ENCODE data around the gene TNS1.

The TNS1 gene

GRCh38 chr2:217844696-217845095 lies 158.1 kb downstream of the TNS1 start:
- no peak for DNase-seq

GRCh38 chr2:217843324-217843723 lies 159.5 kb downstream of the TNS1 start:
- DNase-seq, result no peak

- no peak for DNase-seq
Measured at GRCh38 chr2:217842017-217842416, 160.8 kb downstream of the TNS1 start.

- no peak for DNase-seq
Measured at GRCh38 chr2:217840522-217840921, 162.3 kb downstream of the TNS1 start.

DNA sequence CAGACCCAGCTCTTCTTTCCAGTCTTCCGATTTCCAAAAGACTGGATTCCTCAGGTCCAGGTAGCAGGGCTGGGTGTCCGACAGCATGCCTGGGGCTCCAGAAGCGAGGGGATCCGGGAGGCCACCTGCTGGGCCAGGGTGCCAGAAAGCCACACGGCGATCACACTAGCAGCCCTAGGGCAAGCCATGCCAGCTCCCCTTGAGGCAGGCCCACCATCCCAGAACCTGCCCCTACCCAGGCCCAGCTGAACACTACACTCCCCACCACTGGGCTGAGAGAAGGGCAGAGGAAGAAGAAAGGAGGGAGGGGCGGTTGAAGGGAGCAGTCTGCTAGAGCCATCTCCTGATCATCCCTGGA lies 163.1 kb downstream of the TNS1 start:
- DNase-seq, result no peak

GRCh38 chr2:217839073-217839749 lies 163.6 kb downstream of the TNS1 start:
- DNase-seq, result no peak

- DNase-seq, result no peak
Measured at GRCh38 chr2:217838409-217838831, 164.4 kb downstream of the TNS1 start.

- DNase-seq, result no peak
Measured at GRCh38 chr2:217837530-217837929, 165.3 kb downstream of the TNS1 start.

- DNase-seq, result no peak
Measured at GRCh38 chr2:217836901-217837491, 165.8 kb downstream of the TNS1 start.

DNA sequence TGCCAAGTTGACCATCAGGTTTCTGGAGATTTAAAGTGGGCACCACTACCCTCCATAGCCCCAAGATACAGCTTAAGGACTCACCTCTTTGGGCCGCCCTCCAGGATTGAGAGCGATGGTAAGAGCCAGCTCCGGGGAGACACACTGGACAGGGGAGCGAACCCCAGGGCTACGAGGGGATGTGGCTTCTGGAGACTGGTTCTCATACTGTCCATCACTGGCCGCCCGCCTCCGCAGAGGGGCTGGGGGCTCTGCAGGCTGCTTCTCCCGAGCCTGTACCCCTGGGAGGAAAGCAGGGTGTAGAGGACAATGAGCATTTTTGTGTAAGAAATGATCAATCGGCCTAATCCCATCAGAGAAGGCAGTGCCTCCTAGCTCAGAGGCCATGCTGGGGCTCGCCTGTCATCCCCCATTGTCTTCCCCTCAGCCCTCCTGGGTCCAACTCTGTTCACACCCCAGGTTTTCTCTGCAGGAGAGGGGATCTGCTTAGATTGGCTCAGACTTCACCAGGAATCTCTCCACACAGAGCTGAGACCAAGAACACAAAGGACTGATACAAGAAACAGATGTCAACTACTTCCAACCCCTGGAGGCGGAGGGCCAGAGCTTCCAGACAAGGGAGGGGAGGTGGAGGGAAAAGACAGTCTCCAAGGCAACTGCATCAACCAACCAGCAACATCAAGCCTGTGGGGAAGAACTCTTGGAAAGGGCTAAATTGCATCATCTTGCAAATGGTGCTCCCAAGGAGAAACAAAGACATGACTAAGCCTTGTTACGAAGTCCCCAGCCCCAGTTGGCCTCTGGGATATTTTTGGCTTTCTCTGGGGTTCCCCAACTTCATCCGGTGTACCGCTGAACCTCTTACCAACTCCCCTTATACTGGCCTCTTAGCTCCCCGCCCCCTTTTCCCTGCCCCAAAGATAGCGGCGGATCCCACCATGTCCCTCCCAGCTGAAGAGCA lies 166.6 kb downstream of the TNS1 start:
- no peak for DNase-seq

GRCh38 chr2:217834744-217835513 lies 167.9 kb downstream of the TNS1 start:
- DNase-seq, result no peak

- DNase-seq, result no peak
Measured at GRCh38 chr2:217834057-217834620, 168.7 kb downstream of the TNS1 start.

GRCh38 chr2:217833439-217833838 lies 169.4 kb downstream of the TNS1 start:
- DNase-seq, result no peak

- no peak for DNase-seq
Measured at GRCh38 chr2:217832987-217833386, 169.8 kb downstream of the TNS1 start.

GRCh38 chr2:217832115-217832514 lies 170.7 kb downstream of the TNS1 start:
- no peak for DNase-seq

DNA sequence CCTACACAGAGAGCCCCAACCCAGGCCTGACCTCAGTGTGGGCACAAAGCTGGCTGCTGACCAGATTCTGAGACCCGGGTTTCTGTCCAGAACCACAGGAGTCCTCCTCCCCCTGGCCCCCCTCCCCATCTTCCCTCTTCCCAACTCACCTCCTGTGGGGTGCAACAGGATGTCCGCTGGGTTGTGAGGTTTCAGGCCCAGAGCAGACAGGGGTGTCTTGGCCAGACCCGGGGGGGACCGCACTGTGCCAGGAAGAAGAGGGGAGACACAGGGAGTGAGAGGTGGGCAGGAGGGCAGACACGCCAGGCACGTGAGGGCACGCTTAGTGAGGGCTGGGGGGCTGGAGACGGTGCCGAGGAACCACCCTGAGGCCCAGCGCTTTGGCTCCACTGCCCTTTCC lies 171.5 kb downstream of the TNS1 start:
- no peak for DNase-seq

GRCh38 chr2:217830807-217831206 lies 172.0 kb downstream of the TNS1 start:
- DNase-seq, result no peak

DNA sequence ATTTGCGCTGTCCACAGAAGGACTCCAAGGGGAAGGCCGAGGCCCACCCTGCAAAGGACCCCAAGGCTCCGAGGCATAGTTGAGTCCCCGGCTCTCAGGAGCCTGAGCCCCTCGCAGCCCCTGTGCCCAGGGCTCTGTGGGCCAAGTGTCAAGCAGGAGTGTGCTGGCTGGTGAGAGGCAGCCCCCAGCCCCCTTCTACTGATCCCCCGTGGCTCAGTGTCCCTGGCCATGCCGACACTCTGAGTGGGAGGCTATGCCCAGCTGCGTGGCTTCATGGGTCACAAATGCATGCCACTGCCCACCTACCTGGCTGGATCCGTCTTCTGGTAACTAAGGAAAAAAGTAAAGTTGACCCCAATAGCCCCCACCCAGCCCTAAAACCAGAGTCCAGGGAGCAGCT lies 172.7 kb downstream of the TNS1 start:
- no peak for DNase-seq

DNA sequence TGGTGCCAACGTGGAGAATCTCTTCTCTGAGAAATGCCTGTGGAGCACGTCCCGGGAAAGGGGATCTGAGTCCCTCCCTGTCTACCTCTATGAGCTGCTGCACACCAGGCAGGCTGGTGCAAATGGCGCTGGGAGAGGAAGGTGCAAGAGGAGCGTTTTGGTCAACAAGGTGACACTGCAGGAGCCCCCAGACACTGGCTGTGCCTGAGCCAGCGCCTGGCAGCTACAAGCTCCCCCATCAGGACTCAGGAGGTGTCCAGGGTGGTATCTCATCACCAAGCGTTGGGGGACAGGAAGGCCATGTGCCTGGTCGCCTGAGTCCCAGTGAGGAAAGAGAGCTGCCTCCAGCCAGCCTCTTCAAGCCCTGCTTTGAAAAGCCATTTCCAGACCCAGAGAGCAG lies 173.4 kb downstream of the TNS1 start:
- no peak for DNase-seq

DNA sequence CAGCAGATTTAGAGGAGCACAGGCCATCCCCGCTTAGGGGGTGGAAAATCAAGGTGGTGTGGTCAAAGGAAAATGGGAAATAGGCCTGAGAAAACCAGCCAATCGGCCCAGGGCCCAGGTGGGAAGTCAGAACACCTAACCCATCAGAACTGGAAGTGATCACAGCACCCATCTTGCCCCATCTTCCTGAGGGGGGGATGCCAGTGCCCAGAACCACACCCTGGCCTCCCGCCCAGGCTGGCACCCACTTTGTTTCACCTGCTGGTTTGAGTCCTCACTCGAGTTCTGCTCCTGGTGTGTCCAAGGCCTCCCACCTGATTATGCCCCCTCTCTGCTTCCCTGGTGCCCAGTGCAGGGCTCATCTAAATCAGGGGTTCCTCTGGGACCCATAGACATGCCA lies 174.5 kb downstream of the TNS1 start:
- no peak for DNase-seq

DNA sequence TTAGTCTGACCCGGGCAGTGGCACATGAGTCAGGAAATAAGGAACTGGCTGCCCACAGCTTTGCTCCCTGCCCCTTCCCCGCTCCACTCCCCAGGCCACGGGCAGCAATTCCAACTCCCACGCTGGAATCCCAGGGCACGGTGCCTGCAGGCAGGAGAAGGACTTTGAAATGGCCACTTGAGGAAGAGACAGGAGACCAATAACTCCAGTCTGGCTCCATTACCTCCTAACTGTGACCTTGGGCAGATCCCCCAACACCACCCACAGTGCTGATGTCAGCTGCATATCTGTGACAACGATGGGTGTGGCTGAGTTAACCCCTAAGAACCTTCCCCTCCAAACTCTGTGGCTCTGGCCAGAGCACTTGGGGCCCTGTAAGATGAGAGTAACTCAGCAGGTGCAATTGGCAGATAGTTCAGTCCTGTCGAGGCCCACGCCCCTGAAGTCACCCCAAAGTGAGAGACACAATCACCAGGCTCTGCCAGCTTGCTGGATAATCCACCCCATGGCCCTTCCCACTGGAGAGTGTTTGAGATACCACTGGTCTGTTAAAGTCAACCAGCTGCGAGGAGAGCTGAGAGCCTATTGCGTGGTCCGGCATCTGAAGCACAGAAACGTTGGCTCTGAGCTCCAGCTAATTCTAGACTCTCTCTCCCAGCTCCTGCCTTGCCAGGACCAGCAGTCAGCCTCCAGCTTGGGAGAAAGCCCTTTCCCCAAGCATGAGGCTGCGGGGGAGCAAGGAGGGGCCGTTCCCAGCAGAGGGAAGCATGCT lies 175.2 kb downstream of the TNS1 start:
- DNase-seq, result no peak

- no peak for DNase-seq
Measured at GRCh38 chr2:217826991-217827390, 175.8 kb downstream of the TNS1 start.
